ENCODE data around the gene GNAQ.

DNA sequence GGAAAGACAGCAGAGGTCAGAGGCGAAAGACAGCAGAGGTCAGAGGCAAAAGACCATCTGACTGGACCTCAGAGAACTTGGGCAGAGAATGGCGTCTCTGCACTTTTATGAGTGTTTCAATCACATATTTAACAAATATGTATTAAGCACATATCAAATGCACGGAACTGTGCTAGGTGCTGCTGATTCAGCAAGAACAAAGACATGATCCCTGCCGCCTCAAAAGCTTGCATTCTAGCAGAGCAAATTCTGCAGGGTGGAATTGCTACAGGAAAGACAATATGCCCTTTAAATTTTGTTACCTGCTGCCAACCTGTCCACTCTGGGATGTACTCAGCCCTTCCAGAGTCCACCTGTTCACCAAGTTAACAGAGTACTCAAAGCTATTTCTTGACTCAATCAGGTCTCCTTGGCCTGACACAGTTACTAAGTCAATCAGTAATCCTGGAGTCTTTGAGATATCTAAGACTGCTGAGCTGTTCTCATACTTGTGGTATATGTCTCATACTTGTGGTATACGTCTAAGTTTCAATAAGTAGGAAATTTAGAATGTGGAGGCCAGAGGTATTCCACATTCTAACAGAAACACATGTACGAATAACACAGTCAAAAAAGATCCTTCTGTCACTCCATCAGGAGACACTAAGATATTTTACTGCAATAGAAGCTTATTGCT is 131.8 kb downstream of the GNAQ start:
- TF ChIP-seq CTCF (IDR thresholded peaks at IDR 0.05) (no peak), EP300 (IDR thresholded peaks at IDR 0.05) (no peak)
